ENCODE measurements around the gene SRGAP1.
A peak's percentile ranks its signal among the peaks of the same experiment; 100 is the strongest.

Gene SRGAP1

GRCh38 chr12:64083285-64084210 lies 239.0 kb downstream of the SRGAP1 start:
- peak; percentile 62 for DNase-seq (ENCODE audit: low read depth, low spot score)

- DNase-seq (ENCODE audit: low read depth, low spot score), result no peak
Observed at GRCh38 chr12:64085154-64085553, 240.7 kb downstream of the SRGAP1 start.

GRCh38 chr12:64085996-64086395 lies 241.5 kb downstream of the SRGAP1 start:
- DNase-seq (ENCODE audit: low read depth, low spot score), result no peak

- DNase-seq (ENCODE audit: low read depth, low spot score), result no peak
Observed at GRCh38 chr12:64086946-64087345, 242.4 kb downstream of the SRGAP1 start.

- DNase-seq (ENCODE audit: low read depth, low spot score), result no peak
Observed at GRCh38 chr12:64087761-64088160, 243.3 kb downstream of the SRGAP1 start.

- DNase-seq (ENCODE audit: low read depth, low spot score), result peak; percentile 54
Observed at GRCh38 chr12:64088431-64089349, 244.2 kb downstream of the SRGAP1 start.

GRCh38 chr12:64090047-64090446 lies 245.5 kb downstream of the SRGAP1 start:
- DNase-seq (ENCODE audit: low read depth, low spot score), result no peak

GRCh38 chr12:64091186-64091585 lies 246.7 kb downstream of the SRGAP1 start:
- DNase-seq (ENCODE audit: low read depth, low spot score), result no peak

GRCh38 chr12:64092507-64093196 lies 248.2 kb downstream of the SRGAP1 start:
- no peak for DNase-seq (ENCODE audit: low read depth, low spot score)

GRCh38 chr12:64093689-64094088 lies 249.2 kb downstream of the SRGAP1 start:
- no peak for DNase-seq (ENCODE audit: low read depth, low spot score)

- DNase-seq (ENCODE audit: low read depth, low spot score), result no peak
Observed at GRCh38 chr12:64097366-64098105, 253.0 kb downstream of the SRGAP1 start.

- DNase-seq (ENCODE audit: low read depth, low spot score), result no peak
Observed at GRCh38 chr12:64098709-64099354, 254.3 kb downstream of the SRGAP1 start.

- no peak for DNase-seq (ENCODE audit: low read depth, low spot score)
Observed at GRCh38 chr12:64099397-64099796, 254.9 kb downstream of the SRGAP1 start.

GRCh38 chr12:64102339-64102738 lies 257.8 kb downstream of the SRGAP1 start:
- no peak for DNase-seq (ENCODE audit: low read depth, low spot score)

- no peak for DNase-seq (ENCODE audit: low read depth, low spot score)
Observed at GRCh38 chr12:64103825-64104740, 259.6 kb downstream of the SRGAP1 start.

GRCh38 chr12:64105026-64105425 lies 260.5 kb downstream of the SRGAP1 start:
- no peak for DNase-seq (ENCODE audit: low read depth, low spot score)

GRCh38 chr12:64107776-64108175 lies 263.3 kb downstream of the SRGAP1 start:
- no peak for DNase-seq (ENCODE audit: low read depth, low spot score)

- no peak for DNase-seq (ENCODE audit: low read depth, low spot score)
Observed at GRCh38 chr12:64109706-64110105, 265.2 kb downstream of the SRGAP1 start.

- DNase-seq (ENCODE audit: low read depth, low spot score), result no peak
Observed at GRCh38 chr12:64110864-64111263, 266.4 kb downstream of the SRGAP1 start.

All from smooth muscle cell of the brain vasculature (primary cell).